Prostate gland (tissue), 2 donors: Measurements from ENCODE around the gene SVEP1. TPM values are rescaled to one million over a fixed set of nuclear protein-coding genes. Genes with fewer than 3 reads are reported as not detected.

Source experiments
- DNase-seq: peaks from one replicate; pipeline ENCODE4 v3.0.0-alpha.2; 2019; ENCODE audit warnings: low spot score
- H3K27ac ChIP-seq, 2 donors: fragments of 200-600 bp; sonication (generic); 2 replicates each; pipeline ENCODE4 v1.5.1; 2017 to 2019
- H3K27me3 ChIP-seq: fragments of 200-600 bp; sonication (generic); replicated peaks from 2 replicates; pipeline ENCODE4 v1.5.1; 2019; ENCODE audit not compliant: insufficient read depth
- H3K36me3 ChIP-seq, 2 donors: fragments of 200-600 bp; sonication (generic); 1 replicate in 1 of 2; 2 replicates in 1 of 2; pipeline versions ENCODE4 v1.5.1 to v1.8.1; 2017 to 2019
- H3K4me1 ChIP-seq: fragments of 200-600 bp; sonication (generic); replicated peaks from 2 replicates; pipeline ENCODE4 v1.5.1; 2019
- H3K4me3 ChIP-seq, 2 donors: fragments of 200-600 bp; sonication (generic); 2 replicates each; pipeline ENCODE4 v1.5.1; 2017 to 2019
- H3K9me3 ChIP-seq: fragments of 200-600 bp; sonication (generic); 2 replicates; pipeline ENCODE4 v1.5.1; 2017
- CTCF ChIP-seq, 4 experiments: fragments of 200-600 bp in 2 of 4; fragments of 450-650 bp in 2 of 4; sonication (generic) in 2 of 4; IDR thresholded peaks; 1 replicate in 3 of 4; 2 replicates in 1 of 4; pipeline ENCODE4 v1.5.1; 2016 to 2019; ENCODE audit warnings: antibody characterized with exemption in 4 of 4, mild to moderate bottlenecking in 2 of 4, moderate library complexity in 2 of 4
- POLR2A ChIP-seq: fragments of 450-650 bp; IDR thresholded peaks from one replicate; pipeline ENCODE4 v1.6.1; 2016; ENCODE audit warnings: antibody characterized with exemption, mild to moderate bottlenecking
- POLR2AphosphoS5 ChIP-seq: sonication (generic); formaldehyde crosslinking; IDR thresholded peaks from one replicate; pipeline ENCODE4 v1.6.1; 2017; ENCODE audit warnings: antibody characterized with exemption
- WGBS: methylation state at CpG from one replicate; pipeline ENCODE4 v1.1.5; 2018; 5-methylcytosine and 5-hydroxymethylcytosine counted together
- intact Hi-C: fragments of 100-400 bp; cut with DNase I; formaldehyde crosslinking; loops from one replicate; pipeline ENCODE4 v1.14.2; 2022
- total RNA-seq, 2 donors: library from RNA; depleted of rRNA; stranded (reverse); fragments of >200 nt; gene quantifications; one replicate each; pipeline ENCODE4 v1.1.0, GENCODE V29; 2016

SVEP1 gene
- total RNA-seq, 2 donors from 2014 or later = 2.7 to 5.8 TPM

- Histone ChIP-seq H3K36me3 (no peaks in the 10 kb centered on the region), H3K4me1 (no peaks in the 10 kb centered on the region), H3K9me3 (no peaks in the 10 kb centered on the region), H3K27ac (no peak overlapping the region), H3K4me3 (no peak overlapping the region), H3K27me3 (no peaks in the 10 kb centered on the region)
- TF ChIP-seq POLR2A (no peak), CTCF (IDR thresholded peaks at IDR 0.05) (no peak), POLR2AphosphoS5 (no peak)
- WGBS = 83% methylated on average over 3 of the region's 3 CpGs
- intact Hi-C loops = no loop called here
- no peak for DNase-seq
These were observed 122.3 kb downstream of the SVEP1 start for GRCh38 chr9:110457245-110457644.

GRCh38 chr9:110456681-110457080, 122.9 kb downstream of the SVEP1 start:
- intact Hi-C loops = no loop called here
- Histone ChIP-seq H3K4me3 (no peak overlapping the region), H3K9me3 (no peaks in the 10 kb centered on the region), H3K36me3 (no peaks in the 10 kb centered on the region), H3K27me3 (no peaks in the 10 kb centered on the region), H3K4me1 (no peaks in the 10 kb centered on the region), H3K27ac (no peak overlapping the region)
- 0% methylated on average over 1 of the region's 1 CpG for WGBS
- DNase-seq = no peak
- no peak for TF ChIP-seq POLR2A
- TF ChIP-seq CTCF (IDR thresholded peaks at IDR 0.05) = no peak
- TF ChIP-seq POLR2AphosphoS5 = no peak

GRCh38 chr9:110455860-110456259, 123.7 kb downstream of the SVEP1 start:
- intact Hi-C loops = no loop called here
- no peak overlapping the region for H3K27ac ChIP-seq
- H3K4me1 ChIP-seq = no peaks in the 10 kb centered on the region
- no peak overlapping the region for H3K4me3 ChIP-seq
- TF ChIP-seq POLR2AphosphoS5 (no peak), POLR2A (no peak), CTCF (IDR thresholded peaks at IDR 0.05) (no peak)
- H3K27me3 ChIP-seq = no peaks in the 10 kb centered on the region
- H3K36me3 ChIP-seq = no peaks in the 10 kb centered on the region
- no peak for DNase-seq
- no peaks in the 10 kb centered on the region for H3K9me3 ChIP-seq

- intact Hi-C loops = loop anchor here (5.0 kb wide), 1 partner anchor 170 kb away; no protein-coding TSS in a partner anchor
- no peaks in the 10 kb centered on the region for H3K36me3 ChIP-seq
- no peaks in the 10 kb centered on the region for H3K4me1 ChIP-seq
- 37% methylated on average over 3 of the region's 3 CpGs for WGBS
- H3K27ac ChIP-seq = no peak overlapping the region
- H3K4me3 ChIP-seq = no peak overlapping the region
- no peaks in the 10 kb centered on the region for H3K27me3 ChIP-seq
- TF ChIP-seq CTCF (IDR thresholded peaks at IDR 0.05) = peak in 3 of 4 experiments; percentile 41 to 48 (median 42)
- no peak for TF ChIP-seq POLR2AphosphoS5
- no peak for TF ChIP-seq POLR2A
- H3K9me3 ChIP-seq = no peaks in the 10 kb centered on the region
- DNase-seq = no peak
These were observed 127.2 kb downstream of the SVEP1 start for GRCh38 chr9:110452227-110452801.

GRCh38 chr9:110451726-110452125, 127.8 kb downstream of the SVEP1 start:
- no peaks in the 10 kb centered on the region for H3K36me3 ChIP-seq
- H3K9me3 ChIP-seq = no peaks in the 10 kb centered on the region
- 14% methylated on average over 2 of the region's 2 CpGs for WGBS
- DNase-seq = no peak
- no peaks in the 10 kb centered on the region for H3K4me1 ChIP-seq
- H3K27ac ChIP-seq = no peak overlapping the region
- TF ChIP-seq CTCF (IDR thresholded peaks at IDR 0.05) = no peak
- no peak for TF ChIP-seq POLR2AphosphoS5
- no peak for TF ChIP-seq POLR2A
- H3K4me3 ChIP-seq = no peak overlapping the region
- no peaks in the 10 kb centered on the region for H3K27me3 ChIP-seq
- intact Hi-C loops = loop anchor here (5.0 kb wide), 1 partner anchor 171 kb away; no protein-coding TSS in a partner anchor
